PFSK-1 (cell line): ENCODE results near the gene DPP4.

ENCODE experiments used
- FOXP2 ChIP-seq: optimal IDR thresholded peaks from 2 replicates; pipeline ENCODE3; 2011; ENCODE audit warnings: borderline replicate concordance, control low read depth, inconsistent platforms; ENCODE audit not compliant: insufficient read depth; ENCODE audit errors: extremely low read length, extremely low read depth
- POLR2AphosphoS5 ChIP-seq: IDR thresholded peaks from 2 replicates; pipeline ENCODE4 v1.6.1; 2012; ENCODE audit warnings: low read depth, mild to moderate bottlenecking, control low read depth, low read length, moderate library complexity
- REST ChIP-seq, 2 experiments: IDR thresholded peaks; 2 replicates each; pipeline versions ENCODE4 v1.6.1 to v1.8.0; 2011 to 2012; ENCODE audit warnings: low read depth in 2 of 2, low read length in 2 of 2, control low read depth in 1 of 2, inconsistent platforms in 1 of 2, mild to moderate bottlenecking in 1 of 2, moderate library complexity in 1 of 2; ENCODE audit not compliant: insufficient read depth in 1 of 2
- SIN3A ChIP-seq: IDR thresholded peaks from 2 replicates; pipeline ENCODE4 v1.6.1; 2012; ENCODE audit warnings: mild to moderate bottlenecking, low read length, moderate library complexity, borderline replicate concordance; ENCODE audit not compliant: insufficient read depth
- TAF1 ChIP-seq: IDR thresholded peaks from 2 replicates; pipeline ENCODE4 v1.6.1; 2012; ENCODE audit warnings: low read length, control low read depth, borderline replicate concordance; ENCODE audit not compliant: insufficient read depth

The DPP4 gene

GRCh38 chr2:162114271-162114670 is 40.3 kb upstream of the DPP4 start:
- TF ChIP-seq REST (IDR thresholded peaks at IDR 0.05; ENCODE audit: insufficient read depth in 1 of 2, low read depth in 2 of 2, low read length in 2 of 2) (no peak), TAF1 (no peak), POLR2AphosphoS5 (no peak), SIN3A (no peak), FOXP2 (no peak)

- TF ChIP-seq TAF1 (no peak), FOXP2 (no peak), REST (IDR thresholded peaks at IDR 0.05; ENCODE audit: insufficient read depth in 1 of 2, low read depth in 2 of 2, low read length in 2 of 2) (no peak), SIN3A (no peak), POLR2AphosphoS5 (no peak)
These were observed 39.8 kb upstream of the DPP4 start for GRCh38 chr2:162113776-162114168.

- TF ChIP-seq POLR2AphosphoS5 (no peak), TAF1 (no peak), FOXP2 (no peak), REST (IDR thresholded peaks at IDR 0.05; ENCODE audit: insufficient read depth in 1 of 2, low read depth in 2 of 2, low read length in 2 of 2) (no peak)
These were observed 39.2 kb upstream of the DPP4 start for GRCh38 chr2:162113088-162113775.

- peak; percentile 40 to 80; a peak in 3 of 4 replicates for TF ChIP-seq REST (IDR thresholded peaks at IDR 0.05; ENCODE audit: insufficient read depth in 1 of 2, low read depth in 2 of 2, low read length in 2 of 2)
- TF ChIP-seq SIN3A: no peak
These were observed 38.2 kb upstream of the DPP4 start for GRCh38 chr2:162111958-162112850.
